HG03354 (cell line): ENCODE data around the gene JAG1.

Experiments used
- ATAC-seq: cut with Tn5 transposase; IDR thresholded peaks from one replicate; pipeline ENCODE4 v1.9.1; 2021; ENCODE audit warnings: mild to moderate bottlenecking; ENCODE audit not compliant: unreplicated experiment, poor library complexity, severe bottlenecking

JAG1 gene

DNA sequence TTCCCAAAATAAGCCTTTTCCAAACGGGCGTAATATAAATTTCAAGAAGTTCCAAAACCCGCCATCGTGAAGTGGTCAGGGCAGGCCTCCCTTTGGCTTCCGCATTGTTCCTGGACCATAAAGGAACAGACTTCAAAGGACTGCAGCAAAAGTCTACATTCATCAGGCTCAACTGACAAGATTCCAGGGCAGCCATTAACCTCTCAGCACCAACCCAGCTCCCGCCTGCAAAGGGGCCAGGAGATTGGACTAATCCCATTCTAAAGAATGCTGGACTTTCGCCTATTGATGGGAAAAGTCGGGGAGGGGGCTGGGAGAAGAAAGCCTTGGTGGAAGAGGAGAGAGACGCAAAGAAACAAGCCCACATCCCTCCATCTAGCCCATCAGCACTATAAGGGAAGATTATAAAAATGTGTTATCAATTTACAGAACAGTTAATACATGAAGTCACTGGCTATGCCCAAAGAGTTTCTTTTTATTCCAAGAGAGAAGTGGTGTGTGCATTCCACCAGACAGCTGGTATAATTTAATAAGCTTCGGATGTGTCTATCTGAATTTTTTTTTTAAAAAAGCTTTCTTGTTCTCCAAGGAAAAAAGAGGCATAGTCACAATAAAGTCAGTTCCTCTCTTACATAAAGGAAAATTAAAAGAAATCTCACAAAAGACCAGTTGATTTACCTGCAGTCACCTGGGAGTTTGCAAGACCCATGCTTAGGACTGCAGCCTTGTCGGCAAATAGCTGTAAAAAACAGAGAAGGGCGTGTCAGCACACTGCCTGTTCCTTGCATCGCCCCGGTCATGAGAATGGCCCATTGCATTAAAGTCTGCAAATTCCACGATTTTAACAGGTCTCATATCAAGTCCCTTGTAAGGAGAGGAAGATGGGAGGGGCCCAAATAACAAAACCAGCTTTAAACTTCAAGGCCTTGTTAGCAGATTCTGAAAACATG, 17.8 kb downstream of the JAG1 start:
- ATAC-seq = no peak

DNA sequence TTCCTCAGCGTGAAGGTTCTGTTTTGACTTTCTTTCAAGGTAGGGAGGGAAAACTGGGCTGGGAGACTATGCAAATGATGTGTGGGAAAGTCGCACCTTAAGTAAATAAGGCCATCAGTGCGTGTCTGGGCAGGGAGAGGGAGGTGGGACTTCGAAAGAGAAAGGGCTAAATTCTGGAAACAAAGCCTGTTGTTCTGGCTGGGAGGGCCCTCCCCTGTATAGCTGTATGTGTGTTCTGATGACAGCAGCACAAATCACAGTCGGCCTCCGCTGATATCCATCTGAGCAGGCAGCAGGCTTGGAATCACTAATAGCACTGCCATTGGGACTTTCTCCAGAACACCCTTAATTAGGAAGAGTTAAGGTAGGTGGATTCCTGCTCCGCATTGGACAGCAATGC, 19.2 kb downstream of the JAG1 start:
- ATAC-seq = no peak

DNA sequence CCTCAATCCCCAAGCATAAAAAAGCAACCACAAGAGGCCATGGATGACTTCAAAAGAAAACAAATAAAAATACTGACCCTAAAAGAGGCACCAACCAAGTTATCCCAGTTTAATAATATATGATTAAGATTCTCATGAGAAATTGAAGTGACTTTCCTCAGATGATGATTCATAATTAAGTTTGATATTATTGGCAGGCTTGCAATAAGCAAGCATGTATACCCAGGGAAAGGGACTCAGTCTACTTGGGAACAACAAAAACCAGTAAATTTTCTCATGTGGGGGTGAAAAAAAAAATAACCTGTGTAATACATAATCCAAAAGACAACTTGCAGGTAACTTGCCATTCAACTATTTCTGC, 19.6 kb downstream of the JAG1 start:
- no peak for ATAC-seq

DNA sequence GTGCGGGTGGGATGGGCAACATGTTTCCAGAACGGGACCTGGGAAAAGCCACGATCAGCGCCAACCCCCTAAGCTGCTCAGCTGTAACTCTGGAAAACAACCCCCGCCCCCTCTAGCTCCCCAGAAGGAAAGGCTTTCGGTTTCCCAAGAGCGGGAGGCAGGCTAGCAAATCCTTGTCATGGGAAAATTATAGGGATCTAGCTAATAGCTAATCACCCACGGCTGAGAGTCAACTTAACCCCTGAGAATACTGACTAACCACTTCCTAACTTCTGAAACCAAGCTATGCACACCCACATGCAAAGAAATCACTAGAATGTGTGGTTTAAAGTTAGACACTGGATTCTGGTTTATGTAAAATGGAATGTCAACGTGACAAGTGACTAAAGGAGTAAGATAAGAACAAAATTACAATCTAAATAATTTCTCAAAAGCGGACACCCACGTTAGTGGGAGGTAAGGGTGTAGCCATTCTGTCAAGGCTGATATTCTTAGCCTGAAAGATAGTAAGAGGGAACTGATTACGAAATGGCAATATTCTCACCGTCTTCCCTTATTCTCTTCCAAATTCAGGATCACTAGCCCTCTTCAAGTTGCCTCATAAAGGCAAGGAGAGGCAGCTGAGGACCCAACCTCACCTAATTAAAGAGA, 20.1 kb downstream of the JAG1 start:
- ATAC-seq = no peak

DNA sequence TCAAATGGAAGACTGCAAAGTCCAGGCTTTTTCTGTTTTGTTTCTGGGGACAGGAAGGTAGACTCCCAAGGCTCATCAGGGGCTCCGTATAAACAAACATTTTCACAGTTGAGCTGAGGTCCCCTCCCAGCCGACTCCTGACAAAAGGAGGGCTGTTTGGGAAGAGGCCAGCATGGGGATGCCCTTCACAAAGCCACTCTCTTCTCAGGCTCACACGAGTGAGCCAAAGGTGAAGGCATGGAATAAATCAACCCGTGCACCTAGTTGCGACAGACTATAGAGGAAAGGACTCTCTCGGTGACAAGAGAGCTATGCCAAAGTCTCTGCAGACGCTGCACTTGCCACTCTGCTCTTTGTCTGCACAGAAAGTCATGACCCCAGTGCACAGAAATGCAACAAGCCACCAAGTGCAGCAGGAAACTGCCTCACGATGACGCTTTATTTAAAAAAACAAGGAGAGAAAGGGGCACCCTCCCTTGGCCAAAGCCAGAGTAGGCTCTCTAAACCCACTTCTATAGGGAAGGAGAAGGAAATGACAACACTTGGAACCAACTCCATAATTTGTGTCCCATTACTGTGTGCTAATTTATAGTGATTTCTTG, 21.0 kb downstream of the JAG1 start:
- no peak for ATAC-seq

DNA sequence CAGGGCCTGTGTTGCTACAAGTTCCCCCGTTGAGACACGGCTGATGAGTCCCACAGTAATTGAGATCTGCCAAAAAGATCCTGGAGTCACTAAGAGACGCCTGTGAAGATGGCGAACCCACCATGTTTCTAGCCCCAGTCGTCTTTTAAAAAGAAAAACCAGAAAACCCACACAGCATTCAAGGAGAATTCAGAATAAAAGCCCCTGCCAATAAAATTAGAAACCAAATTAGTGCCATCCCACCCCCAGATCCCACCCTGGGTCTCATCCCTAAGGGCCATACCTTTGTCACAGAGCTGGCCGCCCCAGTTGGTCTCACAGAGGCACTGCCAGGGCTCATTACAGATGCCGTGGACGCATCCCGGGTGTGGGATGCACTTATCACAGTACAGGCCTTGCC, 21.6 kb downstream of the JAG1 start:
- no peak for ATAC-seq

DNA sequence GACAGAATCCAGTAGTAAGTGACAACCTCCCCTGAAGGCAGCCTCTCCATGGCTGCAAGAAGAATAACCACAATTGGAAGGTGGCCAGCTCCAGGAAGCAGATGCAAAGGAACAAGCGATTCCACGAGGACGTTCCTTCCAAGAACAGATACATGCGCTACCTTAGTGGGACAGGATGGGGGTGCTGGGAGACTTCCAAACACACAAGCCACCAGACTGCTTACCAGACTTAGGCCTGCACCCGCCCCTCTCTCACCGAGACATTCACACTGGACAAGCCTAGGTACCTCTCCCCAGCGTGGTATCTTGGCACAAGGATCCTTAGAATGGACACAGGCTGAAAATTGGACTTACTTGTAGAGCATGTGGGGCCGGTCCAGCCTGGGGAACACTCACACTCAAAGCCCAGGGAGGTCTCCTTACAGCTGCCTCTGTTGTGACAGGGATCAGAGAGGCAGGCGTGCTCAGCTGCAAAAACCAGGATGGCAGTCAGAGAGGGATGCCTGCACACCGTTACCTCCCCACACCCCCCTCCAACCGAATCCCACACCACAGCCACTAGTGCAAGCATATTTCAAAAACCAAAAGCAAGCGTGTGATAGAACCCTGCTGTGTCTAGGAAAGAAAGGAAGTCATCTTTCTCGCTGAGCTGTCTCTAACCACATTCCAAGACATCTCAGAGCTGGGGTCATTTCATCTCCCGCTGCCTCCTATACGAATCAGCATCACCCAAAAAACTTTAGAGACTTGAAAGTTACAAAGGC, 22.4 kb downstream of the JAG1 start:
- no peak for ATAC-seq

DNA sequence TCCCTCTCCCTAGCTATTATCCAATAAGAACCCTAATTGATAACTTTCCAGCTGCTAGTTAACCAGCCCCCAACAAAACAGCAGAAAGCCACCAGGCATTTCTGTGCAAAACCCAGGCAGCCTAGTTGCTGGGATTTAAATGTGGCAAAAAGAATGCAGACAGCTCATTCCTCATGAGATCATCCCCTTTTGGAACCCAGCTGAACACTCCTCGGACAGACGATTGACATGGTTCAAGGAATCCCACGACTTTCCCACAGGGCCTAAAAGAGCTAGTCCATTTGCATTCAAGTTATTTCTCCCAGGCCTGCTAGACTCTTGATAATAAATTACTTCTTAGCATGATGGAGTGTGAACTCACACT, 24.0 kb downstream of the JAG1 start:
- no peak for ATAC-seq

DNA sequence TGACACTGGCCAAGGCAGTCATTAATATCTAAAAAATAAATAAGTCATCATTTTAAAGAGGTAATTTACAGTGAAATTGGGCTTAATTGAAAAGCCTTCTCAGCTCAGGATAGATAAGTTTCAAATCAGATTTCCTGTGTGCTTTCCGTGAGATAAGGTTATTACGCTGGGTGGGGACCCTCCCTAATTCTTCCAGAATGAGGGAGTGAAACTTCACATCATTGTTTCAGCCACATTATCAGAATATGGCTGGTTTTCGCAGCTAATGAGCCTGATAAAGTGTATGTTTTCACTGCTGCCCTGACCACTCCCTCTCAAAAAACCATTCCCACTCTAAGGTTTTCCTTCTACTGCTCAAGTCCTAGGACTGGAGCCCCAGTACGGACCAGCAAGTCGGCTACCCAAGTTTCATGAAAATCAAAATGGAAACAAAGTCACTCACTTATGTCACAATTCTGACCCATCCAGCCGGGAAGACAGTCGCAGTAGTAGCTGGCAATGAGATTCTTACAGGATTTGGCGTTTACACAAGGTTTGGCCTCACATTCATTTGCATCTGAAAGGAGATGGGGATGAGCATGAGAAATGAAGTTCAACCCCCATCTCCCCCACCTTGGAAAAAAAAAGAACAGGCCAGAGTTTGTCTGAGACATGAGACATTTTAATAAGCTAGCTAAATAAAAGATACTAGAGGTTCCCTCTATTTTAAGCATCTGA, 24.6 kb downstream of the JAG1 start:
- no peak for ATAC-seq

DNA sequence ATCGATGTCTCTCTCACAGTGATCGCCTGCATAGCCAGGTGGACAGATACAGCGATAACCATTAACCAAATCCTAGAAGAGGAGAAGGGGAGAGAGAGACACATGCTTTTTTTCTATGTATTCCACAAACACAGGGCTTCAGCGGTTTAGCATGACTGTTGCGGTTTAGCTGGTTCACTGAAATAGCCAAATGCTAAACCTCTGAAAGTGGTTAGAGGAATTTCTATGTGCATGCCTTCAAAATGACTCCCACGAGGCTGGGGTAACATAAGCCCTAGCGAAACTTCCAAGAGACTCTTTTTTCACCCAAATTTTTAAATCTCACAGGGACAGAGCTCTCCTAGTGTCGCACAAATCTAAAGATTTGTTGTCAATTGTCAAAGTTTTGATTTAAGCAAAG, 25.1 kb downstream of the JAG1 start:
- ATAC-seq = no peak

DNA sequence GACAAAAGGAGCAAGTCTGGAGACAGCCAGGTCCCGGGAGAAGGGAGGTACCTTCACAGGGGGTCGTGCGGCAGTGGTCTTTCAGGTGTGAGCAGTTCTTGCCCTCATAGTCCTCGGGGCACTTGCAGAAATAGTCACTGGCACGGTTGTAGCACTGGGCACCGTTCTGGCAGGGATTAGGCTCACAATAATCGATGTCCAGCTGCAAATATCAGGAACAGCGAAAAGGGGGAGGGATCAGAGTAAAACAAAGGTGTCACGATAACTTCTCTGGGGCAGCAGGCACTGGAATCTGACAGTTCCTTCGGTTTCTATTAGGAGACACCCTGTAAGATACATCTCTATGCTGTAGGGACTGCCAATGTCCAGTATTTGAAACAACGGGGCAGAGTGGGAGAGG, 25.9 kb downstream of the JAG1 start:
- no peak for ATAC-seq

DNA sequence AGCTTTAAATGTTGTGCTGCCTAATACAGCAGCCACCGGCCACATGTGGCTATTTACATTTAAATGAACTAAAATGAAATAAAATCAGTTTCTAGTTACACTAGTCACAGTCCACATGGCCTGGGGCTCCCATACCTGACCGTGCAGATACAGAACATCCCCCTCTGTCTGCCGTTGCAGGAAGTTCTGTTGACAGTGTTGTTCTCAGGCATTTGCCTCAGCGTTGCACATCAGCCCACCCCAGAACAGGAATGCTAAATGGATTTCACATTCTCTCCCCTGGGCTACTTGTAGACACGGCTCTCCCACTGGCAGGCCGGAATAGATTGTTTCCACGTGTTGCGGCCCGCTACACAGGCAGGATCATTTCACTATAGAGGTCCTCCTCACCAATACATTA, 26.3 kb downstream of the JAG1 start:
- ATAC-seq = peak; percentile 46

DNA sequence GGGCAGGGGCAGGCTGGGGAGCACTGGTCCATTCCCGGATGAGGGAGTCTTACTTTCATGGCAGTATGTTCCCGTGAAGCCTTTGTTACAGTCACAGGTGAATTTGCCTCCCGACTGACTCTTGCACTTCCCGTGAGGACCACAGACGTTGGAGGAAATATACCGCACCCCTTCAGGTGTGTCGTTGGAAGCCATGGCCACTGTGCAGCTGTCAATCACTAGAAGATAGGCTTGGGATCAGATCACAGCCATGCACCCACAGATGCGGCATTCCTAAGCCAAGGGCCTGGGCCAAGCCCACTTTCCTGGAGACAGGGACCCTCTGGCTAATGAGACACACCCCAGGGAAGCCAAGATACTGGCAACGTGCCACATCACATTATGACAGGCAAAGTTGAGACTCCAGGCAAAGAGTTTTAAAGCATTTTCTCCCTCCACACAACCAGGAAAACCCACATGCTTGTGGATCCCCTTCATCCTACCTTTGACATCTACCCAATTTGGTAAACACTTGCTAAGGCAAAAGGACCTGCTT, 26.8 kb downstream of the JAG1 start:
- ATAC-seq = no peak

DNA sequence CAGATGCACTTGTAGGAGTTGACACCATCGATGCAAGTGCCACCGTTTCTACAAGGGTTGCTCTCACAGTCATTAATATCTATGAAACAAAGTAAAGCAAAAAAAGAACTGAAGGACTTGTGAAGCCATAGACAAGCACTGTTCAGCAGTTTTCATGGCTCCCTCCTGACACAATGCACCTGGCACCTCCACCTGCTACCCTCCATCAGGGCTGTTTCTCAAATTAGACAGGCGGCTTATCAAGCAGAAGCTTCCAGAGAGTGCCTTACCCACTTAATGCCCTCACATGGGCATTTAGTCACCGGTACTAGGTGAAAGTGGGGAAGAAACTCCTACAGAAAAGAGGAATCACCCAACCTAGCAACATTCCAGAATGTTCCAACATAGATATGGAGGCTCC, 27.8 kb downstream of the JAG1 start:
- no peak for ATAC-seq

DNA sequence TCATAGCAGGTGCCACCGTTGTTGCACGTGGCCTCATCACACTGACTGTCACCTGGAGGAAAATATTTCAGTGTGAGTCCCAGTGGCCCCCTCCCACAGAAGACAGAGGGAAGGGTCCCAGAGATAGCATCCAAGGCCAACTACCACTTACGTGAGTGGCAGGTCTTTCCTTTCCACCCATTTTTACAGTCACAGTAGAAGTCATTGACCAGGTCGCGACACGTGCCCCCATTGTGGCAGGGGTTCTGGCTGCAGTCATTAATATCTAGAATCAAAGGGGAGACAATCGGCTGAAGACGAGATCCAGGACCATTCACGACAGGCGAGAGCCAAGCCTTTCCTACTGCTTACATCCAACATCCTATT, 28.6 kb downstream of the JAG1 start:
- no peak for ATAC-seq

DNA sequence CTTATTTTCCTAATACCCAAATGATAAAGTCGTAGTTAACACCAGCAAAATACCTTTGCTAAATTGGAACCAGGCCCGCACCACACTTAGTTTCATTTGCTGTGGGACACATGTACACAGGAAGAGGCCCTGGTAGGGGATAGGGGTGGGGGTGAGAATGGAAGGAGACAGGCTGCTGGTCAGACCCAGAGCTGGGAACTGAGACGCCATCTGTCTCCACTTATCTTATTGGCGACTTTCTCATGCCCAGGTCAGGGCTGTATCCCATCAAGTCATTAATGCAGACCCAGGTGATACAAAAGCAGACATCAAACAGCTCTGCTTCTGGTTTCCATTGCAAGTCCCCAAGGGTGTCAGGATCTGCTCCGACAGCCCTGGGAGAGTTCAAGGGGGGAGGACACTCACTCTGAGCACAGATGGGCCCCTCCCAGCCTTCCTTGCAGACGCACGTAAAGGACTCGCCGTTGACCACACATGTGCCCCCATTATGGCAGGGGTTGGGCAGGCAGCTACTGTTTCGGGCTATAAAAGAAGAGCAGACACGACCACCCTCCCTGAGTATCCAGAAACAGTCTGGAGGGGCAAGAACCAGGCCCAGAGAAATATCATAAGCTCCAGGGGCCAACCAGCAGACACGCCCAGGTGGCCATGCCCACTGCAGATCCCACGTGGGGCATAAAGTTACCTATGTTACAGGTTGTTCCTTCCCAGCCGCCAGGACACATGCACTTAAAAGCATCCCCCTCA, 29.2 kb downstream of the JAG1 start:
- ATAC-seq = peak; percentile 56

DNA sequence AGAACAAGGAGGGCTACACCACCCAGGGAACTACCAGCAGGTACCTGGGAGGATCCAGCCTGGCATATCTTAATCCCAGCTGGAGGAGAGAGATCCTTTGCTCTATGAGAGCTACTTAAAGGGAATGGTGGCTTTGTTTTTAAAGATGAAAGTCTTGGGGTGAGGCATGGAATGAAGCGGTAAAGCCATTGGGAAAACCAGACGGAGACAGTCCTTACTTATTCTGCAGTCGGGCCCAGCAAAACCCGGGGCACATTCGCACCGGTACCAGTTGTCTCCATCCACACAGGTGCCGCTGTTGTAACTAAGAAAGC, 30.3 kb downstream of the JAG1 start:
- ATAC-seq = no peak

DNA sequence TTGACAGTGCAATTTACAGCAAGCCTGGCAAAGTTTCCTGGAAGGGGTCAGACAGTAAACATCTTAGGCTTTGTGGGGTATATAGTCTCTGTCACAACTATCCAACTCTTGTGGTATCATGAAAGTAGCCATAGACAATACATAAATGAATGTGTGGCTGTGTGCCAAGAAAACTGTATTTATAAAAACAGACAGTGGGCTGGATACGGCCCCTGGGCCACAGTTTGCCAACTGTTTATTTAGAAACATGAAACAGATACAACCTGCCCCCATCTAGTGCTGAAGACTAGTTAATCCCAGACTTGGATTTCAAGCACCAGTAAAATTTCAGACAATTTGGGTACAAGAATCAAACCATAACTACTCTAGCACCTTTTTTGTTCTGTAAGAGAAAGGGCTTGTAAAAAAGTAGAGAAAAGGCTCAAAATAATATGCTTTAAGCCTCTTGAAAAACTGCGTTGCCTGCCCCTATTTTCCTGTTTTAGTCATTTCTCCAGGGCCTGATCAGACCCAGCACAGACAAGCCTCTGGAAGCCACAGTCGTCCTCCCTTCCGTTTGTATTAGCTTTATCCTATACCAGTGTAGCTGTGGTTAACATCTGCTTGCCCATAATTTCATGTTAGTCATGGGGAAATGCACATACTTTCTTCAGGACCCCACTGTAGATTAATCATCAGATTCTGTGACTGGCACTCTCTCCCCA, 30.8 kb downstream of the JAG1 start:
- ATAC-seq = no peak
